Right kidney (tissue), 1 donor: ENCODE measurements around the gene PRDX3.
A peak's percentile ranks its signal among the peaks of the same experiment; 100 is the strongest.
"Not testable (repeated sequence)": the region's sequence is repeated elsewhere in the genome, so short reads cannot be mapped to it uniquely, and the experiment has no call there.

Experiments used
- DNase-seq: peaks from one replicate; pipeline ENCODE4 v3.0.0-alpha.2; 2016

The PRDX3 gene

GRCh38 chr10:119207713-119208552 is 29.3 kb upstream of the PRDX3 start:
- peak; percentile 91 for DNase-seq

GRCh38 chr10:119207366-119207666 is 28.7 kb upstream of the PRDX3 start, which contains the start of gene GRK5:
GRK5 (plus strand) TSS chr10:119207571; CDS start chr10:119207918, 347 bp downstream.
- peak; percentile 70 for DNase-seq

- DNase-seq: peak; percentile 86
Measured at GRCh38 chr10:119206603-119207365, 28.2 kb upstream of the PRDX3 start.

- DNase-seq: no peak
Measured at GRCh38 chr10:119205894-119206602, 27.4 kb upstream of the PRDX3 start.

- DNase-seq: no peak
Measured at GRCh38 chr10:119203006-119203405, 24.4 kb upstream of the PRDX3 start.

GRCh38 chr10:119201233-119201632 is 22.6 kb upstream of the PRDX3 start:
- no peak for DNase-seq

- DNase-seq: peak; percentile 37
Measured at GRCh38 chr10:119199231-119199992, 20.8 kb upstream of the PRDX3 start.

GRCh38 chr10:119198438-119198837 is 19.8 kb upstream of the PRDX3 start:
- no peak for DNase-seq

- no peak for DNase-seq
Measured at GRCh38 chr10:119197921-119198320, 19.3 kb upstream of the PRDX3 start.

GRCh38 chr10:119191881-119192280 is 13.3 kb upstream of the PRDX3 start:
- DNase-seq: no peak

- no peak for DNase-seq
Measured at GRCh38 chr10:119190954-119191785, 12.6 kb upstream of the PRDX3 start.

- no peak for DNase-seq
Measured at GRCh38 chr10:119190353-119190752, 11.7 kb upstream of the PRDX3 start.

- no peak for DNase-seq
Measured at GRCh38 chr10:119189811-119190282, 11.2 kb upstream of the PRDX3 start.

- DNase-seq: no peak
Measured at GRCh38 chr10:119183664-119184412, 5.2 kb upstream of the PRDX3 start.

GRCh38 chr10:119180850-119181400 is 2.3 kb upstream of the PRDX3 start:
- not testable (repeated sequence) for DNase-seq

- peak; percentile 10 for DNase-seq
Measured at GRCh38 chr10:119177708-119178371, 772 bp downstream of the PRDX3 start.

- no peak for DNase-seq
Measured at GRCh38 chr10:119176166-119176565, 2.4 kb downstream of the PRDX3 start.

- no peak for DNase-seq
Measured at GRCh38 chr10:119174109-119174508, 4.5 kb downstream of the PRDX3 start.

- DNase-seq: no peak
Measured at GRCh38 chr10:119167041-119167440, 11.6 kb downstream of the PRDX3 start.
